ENCODE data around the gene ZBED1.

- TF ChIP-seq CTCF (IDR thresholded peaks at IDR 0.05; ENCODE audit: low read depth, low read length, missing input control), result no peak
- no peak for TF ChIP-seq REST (IDR thresholded peaks at IDR 0.05)
- no peak for TF ChIP-seq FOXA2 (IDR thresholded peaks at IDR 0.05)
- no peak for TF ChIP-seq MAX (IDR thresholded peaks at IDR 0.05)
- TF ChIP-seq YY1 (IDR thresholded peaks at IDR 0.05), result no peak
- TF ChIP-seq ATF3 (IDR thresholded peaks at IDR 0.05), result no peak
- no peak for TF ChIP-seq ZBTB33 (IDR thresholded peaks at IDR 0.05)
- no peak for TF ChIP-seq FOXA1 (IDR thresholded peaks at IDR 0.05)
- no peak for TF ChIP-seq NR2F2 (IDR thresholded peaks at IDR 0.05)
- no peak for TF ChIP-seq TAF1 (conservative IDR thresholded peaks at IDR 0.05)
- TF ChIP-seq EGR1 (IDR thresholded peaks at IDR 0.05; ENCODE audit: low read depth in 2 of 2), result no peak
- TF ChIP-seq JUND (IDR thresholded peaks at IDR 0.05), result no peak
Observed at GRCh38 chrX:2504706-2505332, 4.0 kb upstream of the ZBED1 start.
